ENCODE results near the gene AP2S1. TPM values are rescaled to one million over a fixed set of nuclear protein-coding genes. Genes with fewer than 3 reads are reported as not detected.

Gene AP2S1
- total and polyA plus RNA-seq, 2 of the 8 experiments (the other 6 are each of a cell fraction or from before 2014, with no cell fraction given): 195 to 211 TPM

GRCh38 chr19:46852830-46853229 lies 2.2 kb upstream of the AP2S1 start (continued):
- no peak for TF ChIP-seq CHD7 (IDR thresholded peaks at IDR 0.05; ENCODE audit: insufficient replicate concordance, low read length)
- no peak for TF ChIP-seq CBX5 (IDR thresholded peaks at IDR 0.05; ENCODE audit: low read depth, low read length)
- TF ChIP-seq POLR2A (IDR thresholded peaks at IDR 0.05; ENCODE audit: control extremely low read depth in 1 of 2, low read depth in 2 of 2, low read length in 2 of 2): no peak
- TF ChIP-seq SAP30 (IDR thresholded peaks at IDR 0.05; ENCODE audit: insufficient read depth, insufficient replicate concordance, low read length): no peak
- no peak for TF ChIP-seq HDAC2 (IDR thresholded peaks at IDR 0.05; ENCODE audit: borderline replicate concordance in 1 of 2, low read depth in 2 of 2, low read length in 2 of 2)
- TF ChIP-seq HDAC6 (IDR thresholded peaks at IDR 0.05; ENCODE audit: low read depth, low read length): no peak
- TF ChIP-seq RBBP5 (IDR thresholded peaks at IDR 0.05; ENCODE audit: borderline replicate concordance, low read depth, low read length): no peak
- no peak for TF ChIP-seq GTF2F1 (IDR thresholded peaks at IDR 0.05; ENCODE audit: borderline replicate concordance, low read depth, low read length)
- TF ChIP-seq SIN3A (conservative IDR thresholded peaks at IDR 0.05 in 1 of 2, IDR thresholded peaks at IDR 0.05 in 1 of 2; ENCODE audit: low read depth in 1 of 2, low read length in 2 of 2): no peak
- no peak for TF ChIP-seq NRF1 (IDR thresholded peaks at IDR 0.05; ENCODE audit: low read depth, low read length)
- no peak for TF ChIP-seq GABPA (IDR thresholded peaks at IDR 0.05; ENCODE audit: borderline replicate concordance, insufficient read depth, low read length)
- TF ChIP-seq CHD1 (IDR thresholded peaks at IDR 0.05; ENCODE audit: low read depth, low read length): no peak

All from H1 (cell line).